Hematopoietic multipotent progenitor cell treated with erythropoietin and hydrocortisone succinate and interleukin-3 and kit ligand, for 17 days (in vitro differentiated cells): Measurements from ENCODE around the gene JAKMIP2.
"Not testable (repeated sequence)": the region's sequence is repeated elsewhere in the genome, so short reads cannot be mapped to it uniquely, and the experiment has no call there.

Source experiments
- DNase-seq: peaks from one replicate; pipeline ENCODE4 v3.0.0-alpha.2; 2015; ENCODE audit warnings: low spot score

The JAKMIP2 gene

DNA sequence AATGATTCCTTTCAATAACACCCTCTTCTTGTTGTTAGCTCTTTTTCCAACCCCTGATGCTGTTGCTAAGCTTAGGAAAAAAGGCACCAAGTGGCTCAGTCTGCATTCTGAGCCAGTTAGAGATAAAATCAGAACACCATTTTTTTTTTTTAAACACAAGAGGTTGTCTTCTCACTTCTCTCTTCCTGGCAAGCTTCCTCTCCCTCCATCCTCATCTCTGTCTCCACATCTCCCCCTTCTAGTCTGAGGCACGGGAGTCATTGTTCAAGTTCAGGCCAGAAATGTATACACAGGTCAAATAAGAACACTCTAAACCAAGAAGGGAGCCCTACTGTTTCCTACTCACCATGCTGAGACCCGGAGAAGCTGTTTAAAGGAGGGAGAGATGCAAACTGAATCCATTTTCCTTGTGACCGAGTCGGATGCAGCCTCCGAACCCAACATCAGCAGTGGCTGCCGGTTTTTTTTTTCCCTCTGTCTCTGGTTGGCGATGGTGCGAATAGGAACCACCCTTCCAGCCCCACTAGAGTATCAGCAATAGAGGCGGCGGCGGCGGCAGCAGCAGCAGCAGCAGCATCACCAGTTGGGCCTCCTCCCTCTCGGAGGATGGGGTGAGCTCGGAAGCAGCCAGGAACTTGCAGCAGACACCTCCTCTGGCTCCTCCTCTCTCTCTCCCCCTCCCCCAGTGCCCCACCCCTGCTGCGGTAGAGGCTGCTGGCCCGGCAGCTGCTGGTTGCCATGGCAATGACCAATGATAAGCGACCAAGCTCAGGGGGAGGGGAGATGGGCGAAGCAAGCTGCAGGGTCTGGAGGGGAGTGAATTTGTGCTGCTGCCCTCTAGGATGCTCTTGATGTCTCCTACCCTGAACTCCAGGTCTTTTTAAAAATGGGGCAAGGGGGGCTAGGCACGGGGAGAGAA lies at the start of gene JAKMIP2:
Gene JAKMIP2, minus strand, starts transcription at position 619 of the 919 bp plus-strand sequence. CDS start 110,922 bp downstream, outside the sequence.
- no peak for DNase-seq

DNA sequence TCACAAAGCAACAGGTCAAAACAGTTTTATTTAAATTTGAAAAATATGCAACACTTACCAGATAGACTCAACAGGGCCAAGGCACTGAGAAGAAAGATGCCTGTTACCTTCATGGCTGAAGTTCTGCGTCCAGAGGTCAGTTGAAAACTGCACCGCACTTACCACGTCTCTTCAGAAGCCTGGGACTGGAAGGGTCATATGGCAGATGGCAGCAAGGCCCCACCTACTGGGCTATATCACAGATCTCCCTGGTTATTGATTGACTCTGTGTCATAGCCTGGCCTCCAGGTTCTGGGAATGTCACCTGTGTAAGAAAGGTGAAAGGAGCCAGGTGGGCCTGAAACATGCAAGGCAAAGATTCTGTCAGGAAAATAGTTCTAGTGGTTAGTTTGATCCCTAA lies 48.9 kb upstream of the JAKMIP2 start, which contains the start of gene SPINK1:
Gene SPINK1, minus strand, starts transcription at position 207 of the 400 bp plus-strand sequence. Its CDS starts 94 bp downstream, at position 113.
- no peak for DNase-seq

DNA sequence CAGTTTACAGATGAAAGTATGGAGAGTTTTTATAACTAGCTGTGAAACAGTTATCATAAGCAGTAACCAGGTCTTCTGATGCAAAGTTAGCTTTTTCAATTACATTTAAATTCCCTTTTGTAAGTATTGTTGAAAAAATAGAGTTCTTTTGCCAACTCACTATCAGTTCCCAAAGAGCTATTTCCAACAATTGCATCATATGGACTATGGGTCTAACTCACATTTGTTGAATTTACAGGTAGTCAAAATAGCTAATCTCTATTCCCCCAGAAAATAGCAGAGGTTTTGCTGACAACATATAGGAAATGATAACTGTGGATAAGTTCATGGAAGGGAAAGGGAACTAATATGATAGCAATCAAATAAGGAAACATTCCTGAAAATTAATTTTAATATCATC lies 47.5 kb upstream of the JAKMIP2 start:
- DNase-seq: no peak

DNA sequence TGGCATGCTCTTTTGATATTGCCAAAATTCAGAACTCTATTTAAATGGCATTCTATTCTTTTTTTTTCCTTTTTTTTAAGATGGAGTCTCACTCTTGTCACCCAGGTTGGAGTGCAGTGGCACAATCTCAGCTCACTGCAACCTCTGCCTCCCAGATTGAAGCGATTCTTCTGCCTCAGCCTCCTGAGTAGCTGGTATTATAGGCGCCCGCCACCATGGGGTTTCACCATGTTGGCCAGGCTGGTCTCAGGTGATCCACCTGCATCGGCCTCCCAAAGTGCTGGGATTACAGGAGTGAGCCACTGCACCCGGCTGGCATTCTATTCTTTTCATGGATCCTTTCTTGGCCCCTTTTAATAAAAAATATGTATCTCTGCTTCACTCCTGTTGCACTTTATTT lies 44.5 kb upstream of the JAKMIP2 start:
- not testable (repeated sequence) for DNase-seq

DNA sequence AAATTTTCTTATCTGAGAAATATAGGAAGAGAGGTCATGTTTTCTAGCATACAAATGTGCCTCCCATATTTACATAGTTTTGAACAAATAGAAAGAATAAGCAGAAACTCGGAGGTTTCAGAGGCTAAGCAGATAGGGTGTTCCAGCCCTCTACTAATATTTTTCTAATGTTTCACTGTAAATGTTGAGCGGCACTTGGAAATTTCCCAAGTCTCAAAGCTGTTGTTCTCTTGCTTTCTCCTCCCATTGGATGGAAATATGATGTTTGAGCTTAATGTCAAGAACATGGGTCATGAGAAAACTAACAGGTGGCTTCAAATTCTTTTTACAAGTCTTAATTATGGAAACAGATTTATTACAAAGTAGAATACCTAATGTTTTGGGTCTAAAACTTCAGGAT lies 43.8 kb upstream of the JAKMIP2 start:
- DNase-seq: no peak

DNA sequence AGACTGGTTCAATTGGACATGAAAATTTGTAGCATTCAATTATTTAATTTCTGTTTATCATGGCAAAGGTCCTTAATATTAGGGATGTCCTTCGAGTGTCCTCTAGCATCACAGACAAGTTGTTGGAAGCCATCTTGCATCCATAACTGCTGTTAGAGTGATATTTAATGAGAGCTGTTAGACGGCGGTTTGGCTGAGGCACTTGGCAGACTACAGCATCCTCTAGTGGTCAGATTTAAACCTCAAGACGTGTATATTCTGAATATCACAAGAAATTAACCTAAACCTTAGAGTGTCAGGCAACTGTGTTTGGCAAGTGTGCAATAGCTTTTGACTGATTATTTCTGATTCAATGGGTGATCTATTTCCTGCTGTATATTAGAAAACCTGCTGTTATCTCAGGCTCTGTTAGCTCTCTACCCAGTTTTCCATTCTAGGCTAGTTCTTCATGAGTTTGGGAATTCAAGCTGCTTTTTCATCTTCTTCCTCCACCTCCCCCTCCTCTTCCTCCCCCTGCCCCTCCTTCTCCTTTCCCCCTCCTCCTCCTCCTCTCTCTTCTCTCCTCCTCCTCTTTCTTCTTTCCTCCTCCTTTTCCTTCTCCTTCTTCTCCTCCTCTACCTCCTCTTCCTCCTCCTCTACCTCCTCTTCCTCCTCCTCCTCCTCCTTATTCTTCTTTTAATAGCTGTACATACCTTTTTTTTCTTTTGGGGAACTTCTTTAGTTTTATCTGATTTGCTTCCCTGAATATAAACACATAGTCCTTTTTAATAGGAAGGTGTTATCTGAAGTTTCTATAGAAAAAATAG lies 40.4 kb upstream of the JAKMIP2 start:
- DNase-seq: peak; percentile 32

DNA sequence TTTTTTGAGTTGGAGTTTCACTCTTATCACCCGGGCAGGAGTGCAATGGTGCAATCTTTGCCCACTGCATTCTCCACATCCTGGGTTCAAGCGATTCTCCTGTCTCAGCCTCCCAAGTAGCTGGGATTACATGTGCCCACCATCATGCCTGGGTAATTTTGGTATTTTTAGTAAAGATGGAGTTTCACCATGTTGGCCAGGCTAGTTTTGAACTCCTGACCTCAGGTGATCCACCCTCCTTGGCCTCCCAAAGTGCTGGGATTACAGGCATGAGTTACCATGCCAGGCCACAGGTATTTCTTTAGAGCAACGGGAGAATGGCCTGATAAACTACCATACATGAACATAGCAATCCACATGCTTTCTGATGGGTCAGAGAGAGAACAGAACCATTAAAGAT lies 39.7 kb upstream of the JAKMIP2 start:
- DNase-seq: not testable (repeated sequence)

DNA sequence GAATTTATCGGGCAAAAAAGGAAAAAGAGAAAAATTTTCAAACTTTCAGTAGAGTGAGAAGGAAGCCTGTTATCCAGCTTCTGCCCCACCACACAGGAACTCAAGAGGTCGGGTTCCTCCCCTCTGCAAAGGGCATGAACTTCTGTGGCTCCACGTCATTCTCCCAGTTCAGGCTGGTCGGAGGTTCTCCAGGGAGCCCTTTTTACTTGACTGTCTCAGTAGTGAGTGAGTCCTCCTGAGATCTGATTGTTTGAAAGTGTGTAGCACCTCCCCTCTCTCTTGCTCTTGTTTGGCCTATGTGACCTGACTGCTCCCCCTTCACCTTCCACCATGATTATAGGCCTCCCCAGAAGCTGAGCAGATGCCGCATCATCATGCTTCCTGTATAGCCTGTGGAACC lies 39.2 kb upstream of the JAKMIP2 start:
- DNase-seq: no peak

DNA sequence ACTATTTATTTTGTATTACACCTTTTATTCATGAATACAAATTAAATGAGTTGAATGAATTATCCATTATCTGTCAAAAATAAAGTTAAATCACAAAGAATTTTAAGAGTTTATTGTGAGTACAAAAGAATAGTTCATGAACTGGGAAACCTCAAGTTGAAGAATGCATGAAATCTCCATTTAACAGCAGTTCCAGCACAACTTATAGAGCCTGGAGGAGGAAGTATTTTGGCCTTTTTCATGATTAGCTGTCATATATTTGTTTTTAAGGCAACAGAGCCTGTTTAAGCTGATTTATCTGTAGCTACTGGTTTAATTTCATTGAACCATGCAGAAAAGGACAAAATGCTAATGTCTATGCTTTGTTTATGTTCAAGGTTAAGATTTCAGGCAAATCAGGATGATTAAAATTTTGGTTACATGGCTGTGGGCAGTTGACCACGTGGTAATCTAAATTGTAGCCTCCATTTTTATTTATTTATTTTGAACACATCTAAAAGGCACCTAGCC lies 36.8 kb upstream of the JAKMIP2 start:
- DNase-seq: no peak

DNA sequence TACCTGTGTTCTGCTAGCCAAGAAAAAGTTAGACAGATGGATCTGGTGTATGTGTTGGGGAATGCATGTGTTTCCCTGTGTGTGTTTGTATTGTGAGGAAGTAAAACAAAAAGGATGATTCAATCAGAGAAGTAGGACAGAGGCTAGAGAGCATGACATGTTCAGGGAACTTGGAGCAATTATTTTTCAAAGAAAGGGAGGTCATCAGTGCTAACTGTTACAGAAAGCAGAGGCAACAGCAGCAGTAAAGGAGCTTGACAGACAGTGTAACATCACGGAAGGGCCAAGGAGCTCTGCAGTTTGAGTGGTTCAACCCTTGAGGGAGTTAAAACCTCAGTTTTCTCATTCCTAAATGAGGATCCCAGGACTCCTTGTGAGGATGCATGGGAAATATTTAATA lies 35.8 kb upstream of the JAKMIP2 start:
- DNase-seq: no peak

DNA sequence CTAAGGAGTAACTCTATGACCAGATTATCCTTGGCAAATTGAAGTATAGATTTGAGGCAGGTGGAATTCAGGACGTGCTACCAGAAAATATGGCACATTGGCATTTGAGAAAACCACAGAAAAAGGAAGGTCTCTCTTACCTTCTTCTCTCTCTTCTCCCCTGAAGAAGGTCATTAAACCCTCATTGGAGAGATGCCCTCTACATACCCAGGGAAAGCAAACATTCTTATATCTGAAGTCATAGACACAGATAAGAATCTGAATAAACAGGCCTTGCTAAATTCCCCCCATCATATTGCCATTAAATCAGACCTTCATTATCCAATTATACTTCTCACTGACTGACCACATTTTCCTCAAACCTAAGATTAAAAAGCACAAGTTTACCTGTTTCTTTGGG lies 31.2 kb upstream of the JAKMIP2 start:
- no peak for DNase-seq

DNA sequence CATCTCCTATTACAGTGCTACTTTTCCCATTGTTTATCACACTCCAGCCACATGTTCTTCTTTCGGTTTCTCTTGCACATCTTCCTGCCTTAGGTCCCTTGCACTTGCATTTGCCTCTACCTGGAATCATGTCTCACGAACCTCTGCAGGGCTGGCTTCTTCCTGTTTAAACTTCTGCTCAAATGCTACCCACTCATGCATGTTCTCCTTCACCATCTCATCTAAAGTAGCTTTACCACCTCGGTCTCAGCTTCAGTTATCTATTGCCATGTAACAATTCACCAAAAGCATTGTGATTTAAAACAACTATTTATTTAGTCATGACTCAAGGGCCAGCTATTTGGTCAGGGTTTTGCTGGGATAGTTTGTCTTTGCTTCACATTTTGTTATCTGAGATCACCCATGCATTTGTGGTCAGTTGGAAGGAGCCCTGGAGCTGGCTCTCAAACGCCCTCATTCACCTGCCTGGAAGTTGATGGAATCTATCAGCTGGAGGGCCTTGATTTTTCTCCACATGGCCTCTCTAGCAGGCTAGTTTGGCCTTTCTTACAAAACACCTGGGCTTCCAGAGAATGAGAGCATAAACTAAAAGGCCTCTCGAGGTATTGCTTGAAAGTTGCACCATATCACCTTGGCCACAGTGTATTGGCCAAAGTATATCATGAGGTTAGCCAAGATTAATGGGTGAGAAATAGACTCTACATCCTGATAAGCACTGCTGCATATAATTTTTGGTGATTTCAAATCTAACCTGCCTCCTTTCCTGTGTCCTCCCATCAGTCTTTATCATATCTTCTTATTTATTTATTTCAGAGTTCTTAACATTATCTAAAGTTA lies 27.5 kb upstream of the JAKMIP2 start:
- DNase-seq: no peak

DNA sequence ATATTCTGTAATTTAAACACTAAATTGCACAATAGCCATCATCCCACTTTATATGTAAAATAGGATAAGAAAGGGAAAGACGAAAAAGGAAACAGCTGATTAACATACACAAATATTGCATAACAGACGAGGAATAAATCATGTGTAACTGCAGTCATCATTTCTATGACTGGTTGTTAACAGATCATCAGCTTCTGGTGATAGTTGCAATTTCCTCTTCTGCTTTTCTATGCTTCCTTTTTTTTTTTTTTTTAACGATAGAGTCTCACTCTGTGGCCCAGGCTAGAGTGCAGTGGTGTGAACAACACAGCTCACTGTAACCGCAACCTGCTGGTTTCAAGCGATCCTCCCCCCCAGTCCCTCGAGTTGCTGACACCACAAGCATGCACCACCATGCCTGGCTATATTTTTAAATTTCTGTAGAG lies 22.5 kb upstream of the JAKMIP2 start:
- DNase-seq: no peak

DNA sequence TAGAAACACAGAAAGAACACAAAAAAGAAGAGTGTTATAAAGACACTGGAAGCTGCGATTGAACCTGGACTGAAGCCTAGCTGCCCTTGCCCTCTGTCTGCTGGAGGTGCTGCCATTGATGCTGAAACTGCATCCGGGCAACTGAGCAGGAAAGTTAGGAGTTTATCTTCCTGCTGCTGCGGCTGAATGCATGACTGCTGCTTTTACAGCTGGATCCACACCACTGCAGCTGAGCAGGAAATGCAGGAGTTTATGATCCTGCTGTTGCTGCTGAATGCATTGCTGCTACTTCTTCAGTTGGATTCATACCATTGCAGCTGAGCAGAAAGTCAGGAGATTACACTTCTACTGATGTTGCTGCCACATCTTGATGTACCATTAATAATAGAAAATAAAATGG lies 21.8 kb upstream of the JAKMIP2 start:
- no peak for DNase-seq

DNA sequence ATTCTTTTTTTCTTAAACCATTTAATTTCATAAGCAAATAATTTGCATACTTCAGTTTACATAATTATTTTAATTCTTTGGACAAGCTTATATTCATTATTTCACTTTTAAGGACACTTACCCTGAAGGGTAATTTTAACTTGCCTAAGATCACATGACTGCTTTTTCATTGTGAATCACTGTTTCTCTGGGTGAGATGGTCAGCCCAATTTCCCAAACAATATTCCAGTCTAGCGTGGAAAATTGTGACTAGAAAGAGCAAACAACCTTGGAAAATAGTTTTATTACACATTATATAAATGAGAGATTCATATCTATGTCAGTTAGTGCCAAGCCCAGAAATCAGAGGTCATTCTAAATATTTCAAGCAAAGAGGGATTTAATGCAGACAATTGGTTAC lies 21.4 kb upstream of the JAKMIP2 start:
- no peak for DNase-seq

DNA sequence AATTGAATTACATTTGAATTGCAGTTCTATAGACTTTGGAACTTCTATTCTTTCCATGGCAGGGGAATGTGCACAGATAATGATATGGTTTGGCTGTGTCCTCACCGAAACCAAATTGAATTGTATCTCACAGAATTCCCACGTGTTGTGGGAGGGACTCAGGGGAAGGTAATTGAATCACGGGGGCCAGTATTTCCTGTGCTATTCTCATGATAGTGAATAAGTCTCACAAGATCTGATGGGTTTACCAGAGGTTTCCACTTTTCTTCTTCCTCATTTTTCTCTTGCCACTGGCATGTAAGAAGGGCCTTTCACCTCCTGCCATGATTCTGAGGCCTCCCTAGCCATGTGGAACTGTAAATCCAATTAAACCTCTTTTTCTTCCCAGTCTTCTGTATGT lies 20.6 kb upstream of the JAKMIP2 start:
- DNase-seq: not testable (repeated sequence)

DNA sequence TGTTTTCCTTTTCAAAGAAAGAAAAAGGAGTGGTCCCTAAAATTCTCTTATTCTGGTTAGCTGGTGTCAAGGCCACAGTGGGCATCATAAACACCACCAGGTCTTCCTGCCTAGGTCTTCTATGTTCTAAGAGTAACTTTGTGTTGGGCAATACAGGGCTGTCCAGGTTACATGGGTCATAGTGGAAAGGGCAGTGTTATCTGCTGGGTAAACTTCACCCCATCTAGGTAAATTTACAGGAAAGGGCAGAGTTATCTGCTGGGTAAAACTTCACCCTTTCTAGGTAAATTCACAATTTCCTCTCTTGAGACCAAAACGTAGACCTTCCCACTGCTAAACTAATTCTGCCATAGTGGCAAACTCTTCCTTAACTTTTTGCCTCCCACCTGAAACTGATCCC lies 18.9 kb upstream of the JAKMIP2 start:
- no peak for DNase-seq

DNA sequence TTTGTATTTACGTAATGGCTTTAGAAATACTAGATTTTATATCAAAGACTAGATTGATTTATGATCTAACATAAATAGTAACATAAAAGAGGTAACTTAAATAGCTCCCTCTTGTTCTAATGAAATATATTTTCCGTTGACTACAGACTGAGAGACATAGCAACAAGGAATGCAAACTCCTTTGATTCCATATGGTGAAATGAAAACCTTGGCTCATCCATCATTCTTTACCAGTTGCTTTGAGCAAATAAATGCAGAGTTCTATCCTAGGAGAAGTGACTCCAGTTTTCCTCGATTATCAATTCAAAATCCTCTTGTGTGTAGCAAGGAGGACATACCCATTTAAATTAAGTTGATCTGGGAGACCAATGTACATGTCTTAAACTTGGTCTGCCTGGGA lies 18.0 kb upstream of the JAKMIP2 start:
- DNase-seq: no peak

DNA sequence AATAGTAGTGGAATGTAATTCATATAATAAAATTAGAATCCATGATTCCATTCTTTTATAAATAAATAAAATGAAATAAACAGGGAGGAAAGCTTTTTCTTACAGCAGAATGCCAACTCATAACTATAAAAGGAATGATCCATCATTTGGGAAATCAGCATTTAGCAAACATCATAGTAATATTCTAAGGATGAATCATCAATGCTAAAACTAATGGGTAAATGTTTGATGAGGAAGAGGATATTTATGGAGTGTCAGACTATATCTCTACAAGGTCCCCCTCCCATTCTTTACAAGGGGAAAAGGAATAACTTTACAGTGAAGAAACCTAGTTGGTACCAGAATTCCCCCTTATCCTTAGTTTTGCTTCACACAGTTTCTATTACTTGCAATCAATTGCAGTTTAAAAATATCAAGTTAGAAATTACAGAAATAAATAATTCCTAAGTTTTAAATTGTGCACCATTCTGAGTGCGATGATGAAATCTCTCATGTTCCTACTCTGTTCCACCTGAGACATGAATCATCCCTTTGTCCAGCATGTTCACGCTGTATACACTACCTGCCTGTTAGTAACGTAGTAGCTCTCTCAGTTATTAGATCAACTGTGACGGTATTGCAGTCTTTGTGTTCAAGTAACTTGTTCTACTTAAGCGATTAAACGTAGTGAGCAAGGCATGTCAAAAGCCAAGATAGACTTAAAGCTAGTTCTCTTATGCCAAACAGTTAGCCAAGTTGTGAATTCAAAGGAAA lies 14.2 kb upstream of the JAKMIP2 start:
- DNase-seq: no peak

DNA sequence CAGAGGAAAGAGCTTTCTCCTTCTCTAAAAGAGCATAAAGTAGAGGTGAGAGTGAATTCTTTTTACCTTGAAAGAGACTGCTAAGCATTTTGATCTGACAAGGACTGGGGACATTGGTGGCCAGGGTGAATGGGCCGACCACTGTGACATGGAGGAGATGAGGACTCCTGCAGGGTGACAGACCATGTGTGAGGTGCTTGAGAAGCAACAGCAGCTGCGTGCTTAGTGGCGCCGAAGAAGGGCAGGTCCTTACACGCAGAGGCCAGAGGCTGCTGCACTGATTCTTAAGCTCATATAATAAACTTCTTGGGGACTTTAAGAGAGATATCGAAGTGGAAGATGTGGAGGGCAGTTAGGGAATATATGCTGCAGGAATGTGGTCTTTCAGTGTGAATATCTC lies 8.7 kb upstream of the JAKMIP2 start:
- no peak for DNase-seq

DNA sequence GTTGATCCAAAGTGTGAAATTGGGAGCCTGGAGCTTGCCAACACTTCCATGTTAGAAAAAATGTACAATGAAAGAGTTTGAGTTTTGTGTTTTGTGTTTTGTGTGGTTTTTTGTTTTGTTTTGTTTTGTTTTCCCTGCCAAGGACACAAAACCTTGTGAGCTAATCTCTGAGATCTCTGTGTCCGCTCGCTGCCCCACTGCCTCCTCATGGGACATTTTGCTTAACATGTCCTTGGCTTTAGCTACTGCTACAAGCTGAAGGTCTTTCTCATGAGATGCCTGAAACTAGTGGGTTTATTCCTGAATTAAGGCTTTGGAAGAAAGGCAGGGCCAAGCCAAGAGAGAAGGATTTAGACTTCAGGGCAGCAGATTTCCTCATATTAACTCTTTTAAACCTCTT lies 7.3 kb upstream of the JAKMIP2 start:
- DNase-seq: no peak
